NCI-H1417 (cell line): ENCODE results near the gene NEDD4L.
A peak's percentile ranks its signal among the peaks of the same experiment; 100 is the strongest.

ENCODE experiments used
- DNase-seq, 3 experiments: peaks; one replicate each; lab custom pipeline; 2025; lab: John Stamatoyannopoulos, UW

The NEDD4L gene

GRCh38 chr18:58118536-58118935 lies 74.5 kb downstream of the NEDD4L start:
- no peak for DNase-seq

DNA sequence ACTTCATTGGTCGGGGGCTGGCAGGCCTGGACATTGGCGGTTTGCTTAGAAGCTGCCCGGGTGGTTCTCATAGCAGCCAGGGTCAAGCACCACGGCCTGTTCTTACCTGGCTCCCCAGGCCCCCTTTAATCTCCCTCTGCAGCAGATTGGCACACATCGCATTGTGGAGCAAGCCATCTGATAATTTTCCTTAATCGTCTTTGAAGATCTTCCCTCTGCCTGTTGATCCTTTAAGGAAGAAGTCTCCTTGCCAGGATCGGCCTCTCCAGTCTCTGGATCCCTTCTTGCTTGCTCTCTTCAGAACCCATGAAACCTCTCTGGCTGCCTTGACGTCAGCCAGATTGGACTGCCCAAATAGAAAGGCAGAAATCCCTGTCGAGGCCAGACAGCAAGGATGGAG lies 75.8 kb downstream of the NEDD4L start:
- no peak for DNase-seq

DNA sequence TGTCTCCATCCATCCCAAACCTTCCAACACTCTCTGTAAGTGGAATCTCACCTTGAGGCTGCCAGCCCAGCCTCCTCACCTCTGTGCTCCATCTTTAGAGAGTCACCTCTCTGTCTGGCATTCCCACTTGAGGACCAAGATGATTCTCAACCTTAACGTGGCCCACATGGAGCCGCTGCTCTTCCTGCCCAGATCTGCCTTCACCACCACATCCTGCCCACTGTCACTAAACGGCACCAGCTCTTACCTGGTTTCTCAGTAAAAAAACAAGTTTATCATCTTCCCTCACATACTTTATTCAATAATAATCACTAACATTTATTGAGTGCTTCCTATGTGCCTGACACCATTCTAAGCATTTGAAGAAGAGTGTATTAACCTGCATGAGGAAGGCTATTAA lies 80.4 kb downstream of the NEDD4L start:
- no peak for DNase-seq

DNA sequence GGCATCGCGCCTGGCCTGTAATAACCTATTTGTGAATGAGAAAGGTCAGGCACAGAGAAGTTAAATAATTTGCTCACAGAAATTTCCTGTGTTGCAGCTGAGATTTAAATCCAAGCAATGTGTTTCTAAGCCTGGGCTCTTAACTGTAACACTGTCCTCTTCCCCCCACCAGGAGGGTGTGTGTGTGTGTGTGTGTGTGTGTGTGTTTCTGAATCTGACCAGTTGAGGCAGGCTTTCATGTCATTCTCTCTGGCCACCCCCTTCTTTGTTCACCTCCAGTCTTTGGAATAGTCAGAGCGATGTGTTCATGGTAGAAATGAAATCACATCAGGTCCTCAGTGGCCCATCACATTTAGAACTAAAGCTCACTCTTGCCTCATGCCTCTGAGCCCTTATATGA lies 81.2 kb downstream of the NEDD4L start:
- DNase-seq: no peak

DNA sequence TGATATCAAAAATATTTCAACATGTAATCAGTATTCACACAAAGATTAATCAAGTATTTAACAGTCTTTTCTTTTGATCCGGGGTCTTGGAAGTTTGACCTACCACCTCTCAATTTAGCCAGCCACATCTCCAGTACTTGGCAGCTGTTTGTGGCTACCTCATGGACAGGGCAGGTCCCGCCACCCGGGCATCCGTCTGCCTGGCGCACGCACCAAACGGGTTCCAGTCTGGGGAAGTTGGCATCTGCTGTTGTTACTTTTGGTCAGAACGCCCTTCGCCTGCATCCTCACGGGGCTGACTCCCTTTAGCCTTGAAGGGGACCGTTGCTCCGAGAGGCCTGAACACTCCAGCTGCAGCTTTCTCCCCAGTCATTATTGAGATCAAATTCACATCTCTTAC lies 81.7 kb downstream of the NEDD4L start:
- no peak for DNase-seq

- peak in 1 of 3 experiments; percentile 74 for DNase-seq
Observed at GRCh38 chr18:58128381-58129374, 84.7 kb downstream of the NEDD4L start.

- no peak for DNase-seq
Observed at GRCh38 chr18:58132595-58133261, 88.7 kb downstream of the NEDD4L start.

DNA sequence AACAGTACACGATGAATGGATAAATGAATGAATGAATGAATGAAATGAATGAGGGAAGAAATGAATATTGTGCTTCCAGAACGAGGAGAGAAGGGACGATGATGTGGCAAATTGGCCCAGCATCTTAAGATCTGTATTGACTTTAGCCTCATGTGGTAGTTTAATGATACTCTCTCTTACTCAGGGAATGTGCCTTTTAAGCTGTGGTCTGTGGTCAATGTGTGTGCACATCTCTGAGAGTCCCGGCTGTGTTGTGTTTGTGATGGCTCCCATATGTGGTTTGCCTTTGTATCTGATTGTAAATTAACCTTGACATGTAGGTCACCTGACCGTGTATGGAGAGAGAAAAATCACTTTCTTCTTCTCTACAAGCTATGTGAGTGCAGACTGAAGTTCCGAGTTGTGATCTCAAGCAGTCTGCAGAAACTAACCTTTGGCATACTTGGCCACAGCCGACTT lies 91.2 kb downstream of the NEDD4L start:
- peak in 1 of 3 experiments; percentile 44 for DNase-seq

GRCh38 chr18:58135701-58136331 lies 91.8 kb downstream of the NEDD4L start:
- DNase-seq: peak; percentile 55 to 88 (median 55)

- no peak for DNase-seq
Observed at GRCh38 chr18:58136879-58137278, 92.9 kb downstream of the NEDD4L start.

DNA sequence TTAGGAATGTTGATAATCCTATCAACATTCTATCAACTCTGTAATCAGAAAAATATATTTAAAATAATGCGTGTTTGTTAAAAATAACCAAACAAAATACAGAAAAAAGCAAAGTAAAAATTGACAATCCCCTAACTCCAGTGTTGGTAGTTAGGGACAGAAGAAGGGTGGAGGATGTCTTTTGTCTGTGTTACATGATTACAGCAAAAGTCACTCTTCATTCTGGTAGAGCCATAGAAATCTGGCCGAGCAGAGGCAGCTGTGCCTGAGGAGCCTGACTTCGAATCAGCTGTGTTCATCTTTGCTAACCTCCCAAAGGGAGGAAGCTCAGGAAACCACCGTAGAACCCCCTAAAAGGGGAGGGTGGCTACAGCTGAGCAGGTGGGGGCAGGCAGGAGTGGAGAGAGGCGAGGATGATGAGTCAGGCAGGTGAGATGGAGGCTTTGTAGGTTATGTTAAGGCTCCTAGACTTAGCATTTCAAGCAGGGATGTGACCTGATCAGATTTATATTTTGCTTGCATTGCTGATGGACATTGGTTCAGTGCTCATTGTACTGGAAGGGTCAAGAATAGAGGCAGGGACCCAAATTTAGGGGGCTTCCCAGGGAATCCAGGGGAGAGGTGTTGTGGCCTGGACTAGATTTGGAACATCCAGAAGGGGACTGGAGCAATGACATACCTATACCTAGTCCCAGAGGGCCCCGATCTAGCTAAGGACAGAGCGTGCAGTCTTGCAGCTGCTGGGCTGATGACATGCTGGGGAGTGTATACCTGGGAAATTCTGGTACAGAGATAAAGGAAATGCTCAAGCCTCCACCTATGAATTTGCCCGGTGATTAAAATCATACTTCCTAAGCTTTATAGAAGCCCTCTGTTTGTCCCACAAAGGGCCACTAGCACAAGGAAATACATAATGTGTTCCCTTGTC lies 95.7 kb downstream of the NEDD4L start:
- peak in 1 of 3 experiments; percentile 33 for DNase-seq

- DNase-seq: peak; percentile 28 to 85 (median 68)
Observed at GRCh38 chr18:58140387-58141325, 96.6 kb downstream of the NEDD4L start.

DNA sequence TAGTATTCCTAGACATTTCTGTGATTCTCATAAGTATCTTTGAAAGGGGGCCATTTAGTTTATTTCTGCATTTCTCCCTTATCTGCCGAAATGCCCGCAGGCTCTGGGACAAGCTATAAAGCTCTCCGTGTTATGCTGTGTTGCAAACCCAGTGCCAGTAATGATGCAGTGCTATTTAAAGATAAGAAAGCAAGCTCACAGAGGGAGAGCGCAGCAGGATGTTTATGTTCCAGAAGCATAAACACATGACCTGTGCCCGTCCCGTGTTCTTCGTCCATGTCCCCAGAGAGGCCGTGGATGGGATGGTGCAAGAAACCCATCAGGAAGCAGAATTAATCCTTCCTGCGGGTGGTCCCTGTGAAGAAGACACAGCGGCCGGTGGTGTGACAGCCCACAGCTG lies 99.4 kb downstream of the NEDD4L start:
- DNase-seq: no peak

GRCh38 chr18:58144106-58144505 lies 100.1 kb downstream of the NEDD4L start:
- no peak for DNase-seq

GRCh38 chr18:58144671-58145285 lies 100.8 kb downstream of the NEDD4L start:
- DNase-seq: peak in 2 of 3 experiments; percentile 41 to 71

- DNase-seq: no peak
Observed at GRCh38 chr18:58146099-58146498, 102.1 kb downstream of the NEDD4L start.

DNA sequence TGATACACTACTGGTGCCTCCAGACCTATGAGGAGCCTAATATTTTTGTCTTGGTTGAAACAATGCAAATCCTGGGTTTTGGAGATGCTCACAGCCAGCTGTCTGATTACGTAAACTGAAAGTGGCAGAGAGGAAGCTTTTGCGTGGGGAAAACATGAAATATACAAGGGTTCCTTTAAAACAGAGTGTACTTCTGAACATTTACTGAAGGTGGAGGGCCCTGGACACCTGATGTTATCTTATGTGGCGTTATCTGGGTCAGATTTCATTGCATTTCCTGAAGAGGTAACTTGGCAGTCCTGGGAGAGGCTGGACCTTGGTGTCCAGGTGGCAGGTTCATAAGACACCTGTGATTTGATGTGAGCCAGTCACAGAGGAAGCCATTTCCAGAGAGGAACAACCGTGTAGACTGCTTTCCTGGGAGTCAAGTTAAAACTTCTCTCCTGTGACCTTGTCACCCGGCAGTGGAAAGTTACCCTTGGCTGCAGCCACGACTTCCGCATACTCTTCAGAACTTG lies 105.0 kb downstream of the NEDD4L start:
- DNase-seq: no peak

GRCh38 chr18:58150772-58151171 lies 106.7 kb downstream of the NEDD4L start:
- DNase-seq: no peak

DNA sequence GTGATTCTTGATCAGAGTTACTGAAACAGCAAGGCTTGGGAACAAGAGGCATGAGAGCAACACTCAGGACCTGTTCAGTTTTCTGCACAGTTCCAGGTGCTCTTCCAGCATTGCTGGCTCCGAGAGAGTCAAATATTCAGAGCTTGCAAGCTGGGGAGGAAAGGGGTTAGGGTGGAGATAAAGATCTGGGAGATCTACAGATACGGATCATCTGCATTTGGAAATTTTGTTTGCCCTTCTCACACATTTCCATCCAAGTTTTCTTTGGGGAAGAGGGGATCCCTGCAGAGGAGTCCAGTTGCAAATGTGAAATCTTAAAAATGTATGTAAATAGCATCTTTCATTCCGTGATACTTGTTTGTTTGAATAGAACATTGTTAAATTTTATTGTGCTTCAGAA lies 108.2 kb downstream of the NEDD4L start:
- DNase-seq: no peak

DNA sequence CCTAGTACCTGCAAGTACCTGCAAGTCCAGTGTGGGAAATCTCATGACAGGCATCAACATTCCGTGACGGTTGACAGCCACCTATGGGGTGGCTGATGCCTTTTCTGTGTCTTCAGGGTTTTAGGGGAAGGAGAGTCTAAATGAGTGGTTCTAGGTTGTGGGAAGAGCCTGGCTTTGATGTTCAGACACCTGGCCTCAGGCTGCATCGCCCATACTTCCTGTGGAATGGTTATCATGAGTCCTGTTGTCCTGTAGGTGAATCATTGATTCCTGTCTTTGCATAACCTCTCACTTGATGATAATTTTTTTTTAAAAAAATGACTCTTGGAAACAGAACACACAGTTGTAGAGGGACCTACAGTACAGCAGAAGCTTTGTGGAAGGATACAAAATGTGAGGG lies 108.9 kb downstream of the NEDD4L start:
- DNase-seq: no peak
